ENCODE results near the gene UGP2. TPM values are rescaled to one million over a fixed set of nuclear protein-coding genes. Genes with fewer than 3 reads are reported as not detected.
"Not testable (repeated sequence)": the region's sequence is repeated elsewhere in the genome, so short reads cannot be mapped to it uniquely, and the experiment has no call there.

The UGP2 gene
- 171 and 236 TPM in 2 replicates for total RNA-seq

- DNase-seq (ENCODE audit: low read depth): peak; percentile 89
These were observed at the start of gene UGP2 for GRCh38 chr2:63841254-63842022. Gene UGP2, plus strand, starts transcription at chr2:63841896. Its CDS starts 290 bp downstream, at chr2:63842186.

- DNase-seq (ENCODE audit: low read depth): peak; percentile 91
These were observed 49.2 kb upstream of the UGP2 start for GRCh38 chr2:63792530-63792929.

GRCh38 chr2:63796366-63796765 lies 45.3 kb upstream of the UGP2 start:
- no peak for DNase-seq (ENCODE audit: low read depth)

GRCh38 chr2:63796796-63797195 lies 44.9 kb upstream of the UGP2 start:
- DNase-seq (ENCODE audit: low read depth): no peak

GRCh38 chr2:63801455-63801854 lies 40.2 kb upstream of the UGP2 start:
- DNase-seq (ENCODE audit: low read depth): no peak

GRCh38 chr2:63805412-63805811 lies 36.3 kb upstream of the UGP2 start:
- no peak for DNase-seq (ENCODE audit: low read depth)

- not testable (repeated sequence) for DNase-seq (ENCODE audit: low read depth)
These were observed 33.7 kb upstream of the UGP2 start for GRCh38 chr2:63808036-63808435.

- DNase-seq (ENCODE audit: low read depth): not testable (repeated sequence)
These were observed 32.8 kb upstream of the UGP2 start for GRCh38 chr2:63808911-63809310.

GRCh38 chr2:63811063-63811462 lies 30.6 kb upstream of the UGP2 start:
- DNase-seq (ENCODE audit: low read depth): no peak

GRCh38 chr2:63811870-63812269 lies 29.8 kb upstream of the UGP2 start:
- not testable (repeated sequence) for DNase-seq (ENCODE audit: low read depth)

GRCh38 chr2:63814114-63814513 lies 27.6 kb upstream of the UGP2 start:
- peak; percentile 54 for DNase-seq (ENCODE audit: low read depth)

GRCh38 chr2:63817382-63817781 lies 24.3 kb upstream of the UGP2 start:
- no peak for DNase-seq (ENCODE audit: low read depth)

GRCh38 chr2:63818271-63818670 lies 23.4 kb upstream of the UGP2 start:
- DNase-seq (ENCODE audit: low read depth): no peak

GRCh38 chr2:63819256-63819655 lies 22.4 kb upstream of the UGP2 start:
- DNase-seq (ENCODE audit: low read depth): no peak

- DNase-seq (ENCODE audit: low read depth): no peak
These were observed 21.7 kb upstream of the UGP2 start for GRCh38 chr2:63819765-63820717.

GRCh38 chr2:63820969-63821368 lies 20.7 kb upstream of the UGP2 start:
- no peak for DNase-seq (ENCODE audit: low read depth)

- no peak for DNase-seq (ENCODE audit: low read depth)
These were observed 20.3 kb upstream of the UGP2 start for GRCh38 chr2:63821396-63821795.

GRCh38 chr2:63822478-63822877 lies 19.2 kb upstream of the UGP2 start:
- no peak for DNase-seq (ENCODE audit: low read depth)

GRCh38 chr2:63827749-63828148 lies 13.9 kb upstream of the UGP2 start:
- DNase-seq (ENCODE audit: low read depth): peak; percentile 80

- no peak for DNase-seq (ENCODE audit: low read depth)
These were observed 10.5 kb upstream of the UGP2 start for GRCh38 chr2:63831176-63831575.

GRCh38 chr2:63834401-63834800 lies 7.3 kb upstream of the UGP2 start:
- no peak for DNase-seq (ENCODE audit: low read depth)

GRCh38 chr2:63837036-63837594 lies 4.6 kb upstream of the UGP2 start:
- DNase-seq (ENCODE audit: low read depth): no peak
